Measurements from ENCODE around the gene RNU5B-1.
"Not testable (repeated sequence)": the region's sequence is repeated elsewhere in the genome, so short reads cannot be mapped to it uniquely, and the experiment has no call there.

The RNU5B-1 gene

GRCh38 chr15:65336493-65337435, 32.3 kb downstream of the RNU5B-1 start:
- Histone ChIP-seq H3K9me3 (no peaks in the 10 kb centered on the region), H3K4me1 (peaks cover 33% of the 10 kb centered on the region), H3K36me3 (replicated peaks) (peaks cover under 1% of the 10 kb centered on the region; the same call in 1 of the 2 replicates), H3K27me3 (ENCODE audit: low read depth) (no peaks in the 10 kb centered on the region), H3K4me3 (no peak overlapping the region)
- in situ Hi-C loops (cut with MboI; ENCODE audit: low sequenced_read_pairs) = no loop called here
- DNase-seq (ENCODE audit: low spot score in 2 of 2) = peak; percentile 60 to 80

GRCh38 chr15:65337436-65338070, 33.1 kb downstream of the RNU5B-1 start:
- H3K4me3 ChIP-seq = no peak overlapping the region
- H3K9me3 ChIP-seq = no peaks in the 10 kb centered on the region
- no peaks in the 10 kb centered on the region for H3K36me3 ChIP-seq (replicated peaks)
- DNase-seq (ENCODE audit: low spot score in 2 of 2) = peak; percentile 63 to 77
- no peaks in the 10 kb centered on the region for H3K27me3 ChIP-seq (ENCODE audit: low read depth)
- in situ Hi-C loops (cut with MboI; ENCODE audit: low sequenced_read_pairs) = no loop called here
- peaks cover 33% of the 10 kb centered on the region for H3K4me1 ChIP-seq

GRCh38 chr15:65338366-65338765, 33.9 kb downstream of the RNU5B-1 start:
- Histone ChIP-seq H3K4me3 (no peak overlapping the region), H3K9me3 (no peaks in the 10 kb centered on the region), H3K27me3 (ENCODE audit: low read depth) (no peaks in the 10 kb centered on the region), H3K36me3 (replicated peaks) (no peaks in the 10 kb centered on the region), H3K4me1 (peaks cover 33% of the 10 kb centered on the region)
- no peak for DNase-seq (ENCODE audit: low spot score in 2 of 2)
- in situ Hi-C loops (cut with MboI; ENCODE audit: low sequenced_read_pairs) = no loop called here

GRCh38 chr15:65338823-65339222, 34.3 kb downstream of the RNU5B-1 start:
- DNase-seq (ENCODE audit: low spot score in 2 of 2) = no peak
- no peaks in the 10 kb centered on the region for H3K36me3 ChIP-seq (replicated peaks)
- H3K4me3 ChIP-seq = no peak overlapping the region
- in situ Hi-C loops (cut with MboI; ENCODE audit: low sequenced_read_pairs) = no loop called here
- H3K27me3 ChIP-seq (ENCODE audit: low read depth) = no peaks in the 10 kb centered on the region
- no peaks in the 10 kb centered on the region for H3K9me3 ChIP-seq
- H3K4me1 ChIP-seq = peaks cover 32% of the 10 kb centered on the region

- no peak overlapping the region for H3K4me3 ChIP-seq
- DNase-seq (ENCODE audit: low spot score in 2 of 2) = no peak
- peaks cover 26% of the 10 kb centered on the region for H3K4me1 ChIP-seq
- in situ Hi-C loops (cut with MboI; ENCODE audit: low sequenced_read_pairs) = no loop called here
- H3K36me3 ChIP-seq (replicated peaks) = no peaks in the 10 kb centered on the region
- H3K9me3 ChIP-seq = no peaks in the 10 kb centered on the region
- no peaks in the 10 kb centered on the region for H3K27me3 ChIP-seq (ENCODE audit: low read depth)
These were observed 34.9 kb downstream of the RNU5B-1 start for GRCh38 chr15:65339416-65339815.

GRCh38 chr15:65339920-65340319, 35.4 kb downstream of the RNU5B-1 start:
- H3K27me3 ChIP-seq (ENCODE audit: low read depth) = no peaks in the 10 kb centered on the region
- in situ Hi-C loops (cut with MboI; ENCODE audit: low sequenced_read_pairs) = no loop called here
- H3K4me1 ChIP-seq = peaks cover 21% of the 10 kb centered on the region
- DNase-seq (ENCODE audit: low spot score in 2 of 2) = no peak
- H3K9me3 ChIP-seq = no peaks in the 10 kb centered on the region
- no peaks in the 10 kb centered on the region for H3K36me3 ChIP-seq (replicated peaks)
- H3K4me3 ChIP-seq = no peak overlapping the region

- no peaks in the 10 kb centered on the region for H3K36me3 ChIP-seq (replicated peaks)
These were observed 38.0 kb downstream of the RNU5B-1 start for GRCh38 chr15:65342493-65342892.

GRCh38 chr15:65343374-65343981, 39.0 kb downstream of the RNU5B-1 start:
- no peaks in the 10 kb centered on the region for H3K27me3 ChIP-seq (ENCODE audit: low read depth)
- no peaks in the 10 kb centered on the region for H3K36me3 ChIP-seq (replicated peaks)
- no peak for DNase-seq (ENCODE audit: low spot score in 2 of 2)
- H3K9me3 ChIP-seq = no peaks in the 10 kb centered on the region
- in situ Hi-C loops (cut with MboI; ENCODE audit: low sequenced_read_pairs) = no loop called here
- H3K4me3 ChIP-seq = no peak overlapping the region
- peaks cover 7% of the 10 kb centered on the region for H3K4me1 ChIP-seq

More at GRCh38 chr15:65342493-65342892, 38.0 kb downstream of the RNU5B-1 start:
- Histone ChIP-seq H3K4me3 (no peak overlapping the region), H3K4me1 (peaks cover 6% of the 10 kb centered on the region), H3K27me3 (ENCODE audit: low read depth) (no peaks in the 10 kb centered on the region), H3K9me3 (no peaks in the 10 kb centered on the region)
- no peak for DNase-seq (ENCODE audit: low spot score in 2 of 2)
- in situ Hi-C loops (cut with MboI; ENCODE audit: low sequenced_read_pairs) = no loop called here

- H3K9me3 ChIP-seq = no peaks in the 10 kb centered on the region
- H3K36me3 ChIP-seq (replicated peaks) = no peaks in the 10 kb centered on the region
- no peak overlapping the region for H3K4me3 ChIP-seq
- in situ Hi-C loops (cut with MboI; ENCODE audit: low sequenced_read_pairs) = no loop called here
- H3K27me3 ChIP-seq (ENCODE audit: low read depth) = no peaks in the 10 kb centered on the region
- no peak for DNase-seq (ENCODE audit: low spot score in 2 of 2)
- peaks cover 15% of the 10 kb centered on the region for H3K4me1 ChIP-seq
These were observed 39.9 kb downstream of the RNU5B-1 start for GRCh38 chr15:65344214-65344913.

GRCh38 chr15:65344914-65345275, 40.4 kb downstream of the RNU5B-1 start:
- H3K9me3 ChIP-seq = no peaks in the 10 kb centered on the region
- H3K36me3 ChIP-seq (replicated peaks) = no peaks in the 10 kb centered on the region
- no peak overlapping the region for H3K4me3 ChIP-seq
- peaks cover 18% of the 10 kb centered on the region for H3K4me1 ChIP-seq
- H3K27me3 ChIP-seq (ENCODE audit: low read depth) = no peaks in the 10 kb centered on the region
- no peak for DNase-seq (ENCODE audit: low spot score in 2 of 2)
- in situ Hi-C loops (cut with MboI; ENCODE audit: low sequenced_read_pairs) = no loop called here

GRCh38 chr15:65346856-65347598, 42.5 kb downstream of the RNU5B-1 start:
- no peaks in the 10 kb centered on the region for H3K9me3 ChIP-seq
- H3K4me1 ChIP-seq = peaks cover 27% of the 10 kb centered on the region
- DNase-seq (ENCODE audit: low spot score in 2 of 2) = no peak
- no peaks in the 10 kb centered on the region for H3K36me3 ChIP-seq (replicated peaks)
- no peaks in the 10 kb centered on the region for H3K27me3 ChIP-seq (ENCODE audit: low read depth)
- no peak overlapping the region for H3K4me3 ChIP-seq
- in situ Hi-C loops (cut with MboI; ENCODE audit: low sequenced_read_pairs) = no loop called here

GRCh38 chr15:65347756-65348155, 43.3 kb downstream of the RNU5B-1 start:
- H3K36me3 ChIP-seq (replicated peaks); H3K4me3 ChIP-seq; in situ Hi-C loops (cut with MboI; ENCODE audit: low sequenced_read_pairs); H3K9me3 ChIP-seq; H3K27me3 ChIP-seq (ENCODE audit: low read depth); DNase-seq (ENCODE audit: low spot score in 2 of 2): not testable (repeated sequence)
- H3K4me1 ChIP-seq = peaks cover 34% of the 10 kb centered on the region

GRCh38 chr15:65349338-65349737, 44.9 kb downstream of the RNU5B-1 start:
- Histone ChIP-seq H3K4me1 (peaks cover 35% of the 10 kb centered on the region), H3K27me3 (ENCODE audit: low read depth) (no peaks in the 10 kb centered on the region), H3K4me3 (no peak overlapping the region), H3K9me3 (no peaks in the 10 kb centered on the region), H3K36me3 (replicated peaks) (no peaks in the 10 kb centered on the region)
- in situ Hi-C loops (cut with MboI; ENCODE audit: low sequenced_read_pairs) = no loop called here
- DNase-seq (ENCODE audit: low spot score in 2 of 2) = no peak
